NCI-H1417 (cell line): ENCODE results near the gene FOXO3.
"Not testable (repeated sequence)": the region's sequence is repeated elsewhere in the genome, so short reads cannot be mapped to it uniquely, and the experiment has no call there.

Experiments
- DNase-seq, 3 experiments: peaks; one replicate each; lab custom pipeline; 2025; lab: John Stamatoyannopoulos, UW

The FOXO3 gene

DNA sequence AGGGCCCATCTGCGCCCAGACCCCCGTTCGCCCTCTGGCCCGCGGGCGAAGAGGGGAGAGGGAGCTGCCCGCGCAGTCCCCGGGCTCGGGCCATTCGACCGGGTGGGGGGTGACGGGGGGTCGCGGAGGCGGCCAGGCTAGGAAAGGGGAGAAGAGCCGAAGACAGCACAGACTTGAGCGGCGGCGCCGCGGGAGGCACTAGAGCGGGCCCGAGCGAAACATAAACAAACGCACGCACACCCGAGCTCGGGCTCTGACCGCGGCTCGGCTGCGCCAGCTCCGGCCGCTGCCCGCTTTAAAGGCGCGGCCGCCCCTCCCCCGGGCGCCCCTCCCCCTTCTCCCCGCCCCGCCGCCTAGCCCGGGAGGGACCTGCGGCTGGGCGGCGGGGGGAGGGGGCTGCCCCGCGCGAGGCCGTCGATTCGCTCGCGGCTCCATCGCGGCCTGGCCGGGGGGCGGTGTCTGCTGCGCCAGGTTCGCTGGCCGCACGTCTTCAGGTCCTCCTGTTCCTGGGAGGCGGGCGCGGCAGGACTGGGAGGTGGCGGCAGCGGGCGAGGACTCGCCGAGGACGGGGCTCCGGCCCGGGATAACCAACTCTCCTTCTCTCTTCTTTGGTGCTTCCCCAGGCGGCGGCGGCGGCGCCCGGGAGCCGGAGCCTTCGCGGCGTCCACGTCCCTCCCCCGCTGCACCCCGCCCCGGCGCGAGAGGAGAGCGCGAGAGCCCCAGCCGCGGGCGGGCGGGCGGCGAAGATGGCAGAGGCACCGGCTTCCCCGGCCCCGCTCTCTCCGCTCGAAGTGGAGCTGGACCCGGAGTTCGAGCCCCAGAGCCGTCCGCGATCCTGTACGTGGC, at the start of gene FOXO3:
Gene FOXO3, plus strand, starts transcription at position 455 of the 846 bp plus-strand sequence. Its CDS starts 292 bp downstream, at position 747.
- DNase-seq = peak; percentile 79 to 93 (median 91)

DNA sequence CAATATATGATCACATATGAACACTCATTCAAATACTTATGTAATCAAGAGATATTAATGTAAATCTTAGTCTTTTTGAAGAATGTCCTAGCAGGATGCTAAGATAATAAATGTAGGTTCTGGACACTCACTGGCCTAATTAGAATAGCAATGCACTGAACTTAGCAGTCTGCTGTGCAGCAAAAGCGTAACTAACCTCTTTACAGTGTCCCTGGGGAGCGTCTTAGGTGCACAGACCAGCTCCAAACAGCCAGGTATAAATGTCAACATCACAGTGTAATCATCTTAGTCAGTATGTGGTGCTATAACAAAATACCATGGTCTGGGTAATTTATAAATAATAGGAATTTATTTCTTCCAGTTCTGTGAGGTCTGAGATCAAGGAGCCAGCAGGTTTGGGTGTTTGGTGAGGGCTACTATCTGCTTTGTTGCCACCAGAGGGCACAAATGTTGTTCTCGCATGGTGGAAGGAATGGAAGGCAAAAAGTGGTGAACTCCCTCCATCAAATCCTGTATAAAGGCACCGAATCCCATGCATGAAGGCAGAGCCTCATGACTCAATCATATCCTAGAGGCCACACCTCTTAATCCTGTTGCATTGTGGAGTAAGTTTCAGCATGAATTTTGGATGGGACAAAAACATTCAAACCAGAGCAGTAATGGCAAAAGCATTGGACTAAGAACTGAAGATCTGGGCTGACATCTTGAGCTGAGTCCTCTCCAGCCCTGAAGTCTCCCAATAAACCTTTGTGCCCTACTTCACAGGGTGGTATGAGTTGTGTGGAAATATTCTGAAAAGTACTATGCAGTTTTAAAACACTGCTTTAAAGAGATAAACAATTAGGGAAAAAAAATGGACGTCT, 41.8 kb upstream of the FOXO3 start:
- peak in 1 of 3 experiments; percentile 36 for DNase-seq

DNA sequence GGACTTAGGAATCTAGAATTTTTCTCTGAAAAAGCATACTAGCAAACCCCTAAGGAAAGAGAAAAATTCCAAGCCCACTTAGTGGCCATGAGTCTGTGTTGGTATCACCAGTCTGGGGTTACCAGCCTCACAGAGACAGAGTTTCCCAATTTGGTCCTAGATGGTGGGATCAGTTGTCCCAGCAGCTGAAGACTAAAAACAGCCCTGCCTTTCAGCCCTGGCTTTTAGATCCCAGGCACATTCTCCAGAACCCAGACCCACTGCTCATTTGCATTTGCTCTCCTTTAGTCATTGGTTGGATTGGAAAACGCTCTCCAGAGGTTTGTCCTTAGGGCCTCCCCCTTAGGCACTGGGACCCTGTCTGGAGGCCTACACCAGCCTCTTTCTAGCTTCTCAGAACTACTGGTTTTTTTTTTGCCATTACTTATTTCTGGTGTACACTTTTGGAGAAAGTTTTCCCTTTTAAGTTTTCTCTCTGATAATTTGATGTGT, 39.1 kb upstream of the FOXO3 start:
- no peak for DNase-seq

DNA sequence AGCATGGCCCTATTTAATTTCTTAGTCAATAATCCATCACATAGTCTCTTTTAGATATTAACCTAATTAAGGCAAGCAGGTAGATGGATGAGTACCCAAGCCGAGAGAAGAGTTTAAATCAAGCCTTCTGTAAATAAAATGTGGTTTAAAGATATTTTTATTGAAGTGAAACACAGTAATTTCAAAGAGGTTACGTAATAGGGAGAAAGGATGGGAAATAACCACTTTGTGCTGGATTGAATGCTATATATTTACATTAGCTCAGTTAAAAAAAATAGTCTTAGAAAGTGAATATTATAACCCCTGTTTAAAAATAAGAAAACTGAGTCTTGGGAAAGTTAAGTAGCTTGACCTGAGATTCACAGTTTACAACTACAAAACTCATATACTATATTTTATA, 37.0 kb upstream of the FOXO3 start:
- DNase-seq = no peak

DNA sequence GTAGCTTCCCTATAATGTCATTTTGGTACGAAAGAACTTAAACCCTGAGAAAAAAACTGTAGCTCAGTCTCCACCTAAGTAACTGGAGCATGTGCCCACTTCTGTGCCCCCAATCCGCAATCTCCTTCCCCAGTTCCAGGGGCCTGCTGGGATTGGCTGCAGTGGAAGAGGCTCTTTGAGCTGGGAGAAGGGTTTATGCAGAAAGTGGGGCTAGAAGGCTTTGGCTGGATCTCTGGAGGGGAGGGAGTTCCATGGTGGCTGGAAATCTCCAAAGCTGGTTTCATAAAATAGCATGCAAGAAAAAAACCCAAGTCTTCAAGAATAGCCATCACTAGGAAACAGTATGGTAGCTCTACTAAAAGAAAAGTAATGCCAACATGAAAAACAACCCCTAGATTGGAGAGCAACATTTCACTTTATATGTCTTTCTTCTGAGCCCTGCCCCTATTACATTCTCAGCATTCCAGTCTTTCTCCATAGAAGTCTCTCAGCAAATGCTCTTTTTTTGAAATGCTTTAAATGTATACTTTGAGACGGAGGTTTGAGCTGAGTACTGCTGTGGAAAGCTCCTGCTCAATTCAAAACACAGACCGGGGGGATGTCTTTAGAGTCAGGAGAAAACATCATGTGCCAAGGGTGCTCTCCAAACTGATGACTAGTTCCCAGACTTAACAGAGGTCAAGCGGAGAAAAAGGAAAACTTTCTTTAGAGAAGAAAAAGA, 36.0 kb upstream of the FOXO3 start:
- DNase-seq = no peak

DNA sequence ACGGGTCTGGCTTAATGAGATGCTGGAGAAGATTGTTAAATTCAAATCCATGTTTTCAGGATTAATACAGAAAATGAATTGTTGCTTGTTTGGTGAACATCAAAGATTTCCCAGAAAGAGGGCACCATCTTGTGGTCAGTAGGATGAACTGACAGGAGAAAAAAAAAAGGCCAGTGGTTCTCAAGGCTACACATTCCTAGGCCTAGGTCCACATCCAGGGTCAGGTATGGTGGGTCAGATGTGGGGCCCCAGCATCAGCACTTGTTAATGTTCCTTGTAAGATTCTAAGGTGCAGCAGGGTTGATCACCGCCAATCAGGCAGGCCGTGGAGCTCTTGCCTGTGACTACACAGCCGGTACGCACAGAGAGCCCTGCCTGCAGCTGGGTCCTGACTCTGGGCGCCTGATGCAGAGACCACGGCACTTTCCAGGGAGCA, 34.0 kb upstream of the FOXO3 start:
- DNase-seq = peak; percentile 17 to 64 (median 50)

DNA sequence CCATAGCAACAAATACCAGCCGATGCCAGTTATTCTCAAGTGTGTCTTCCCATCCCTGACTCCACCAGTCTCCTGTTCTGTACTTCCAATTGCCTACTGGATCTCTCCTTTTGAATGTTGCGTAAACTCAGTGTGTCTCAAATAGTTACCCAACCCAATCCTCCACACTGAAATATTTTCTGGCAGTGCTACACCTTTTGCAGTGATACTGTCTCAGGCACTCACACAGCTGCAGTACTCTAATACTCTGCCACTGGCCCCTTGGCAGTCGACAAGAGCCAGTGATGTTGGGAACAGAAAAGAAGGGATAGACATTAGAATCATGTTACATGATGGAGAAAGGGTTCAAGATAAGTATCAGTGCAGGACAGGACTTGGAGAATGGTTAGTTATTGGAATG, 31.8 kb upstream of the FOXO3 start:
- no peak for DNase-seq

DNA sequence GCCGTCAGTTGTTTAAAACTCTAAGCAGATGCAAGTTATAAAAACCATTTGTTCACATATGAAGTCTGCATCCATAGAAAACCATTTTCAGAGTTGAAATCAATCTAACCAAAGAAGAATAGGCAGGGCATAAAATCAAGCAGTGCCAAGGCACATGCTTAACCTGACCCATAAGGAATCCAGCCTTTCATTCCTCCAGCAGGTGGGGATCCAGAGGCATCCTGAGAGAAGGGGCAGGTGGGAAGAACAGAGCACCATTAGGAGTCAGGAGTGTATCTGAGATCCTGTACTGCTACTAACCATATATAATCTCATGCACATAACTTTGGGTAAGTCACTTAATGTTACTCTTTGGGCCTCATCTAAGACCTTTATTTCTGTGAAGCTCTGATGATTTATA, 29.4 kb upstream of the FOXO3 start:
- peak in 1 of 3 experiments; percentile 11 for DNase-seq

DNA sequence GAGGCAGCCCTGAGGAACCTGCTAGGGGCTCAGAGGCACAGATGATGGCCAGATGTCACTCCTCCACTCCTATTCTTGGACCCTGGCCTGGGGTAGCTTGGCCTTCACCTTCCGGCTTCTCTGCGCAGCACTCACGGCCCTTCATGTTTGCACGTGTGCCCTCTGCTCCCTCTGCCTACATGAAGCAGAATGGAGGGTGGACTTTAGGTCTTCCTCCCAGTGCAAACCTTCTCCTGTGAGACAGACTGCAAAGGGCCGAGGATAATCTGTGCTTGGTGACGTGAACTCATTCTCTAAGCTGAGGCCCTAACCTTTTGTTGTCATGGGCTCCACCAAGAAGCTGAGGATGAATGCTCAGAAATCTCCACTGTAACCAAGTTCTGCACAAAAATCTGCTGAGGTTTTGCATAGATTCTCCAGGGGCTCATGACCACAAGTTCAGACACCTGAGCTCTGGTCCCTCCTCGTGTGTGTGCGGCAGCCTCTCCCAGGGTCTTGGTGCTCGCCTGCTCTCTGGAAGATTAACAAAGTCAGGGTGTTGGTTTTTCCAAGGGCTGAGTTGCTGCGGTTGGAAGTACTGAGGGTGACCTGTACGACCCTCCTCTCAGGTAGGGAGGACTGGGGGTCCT, 25.5 kb upstream of the FOXO3 start:
- no peak for DNase-seq

DNA sequence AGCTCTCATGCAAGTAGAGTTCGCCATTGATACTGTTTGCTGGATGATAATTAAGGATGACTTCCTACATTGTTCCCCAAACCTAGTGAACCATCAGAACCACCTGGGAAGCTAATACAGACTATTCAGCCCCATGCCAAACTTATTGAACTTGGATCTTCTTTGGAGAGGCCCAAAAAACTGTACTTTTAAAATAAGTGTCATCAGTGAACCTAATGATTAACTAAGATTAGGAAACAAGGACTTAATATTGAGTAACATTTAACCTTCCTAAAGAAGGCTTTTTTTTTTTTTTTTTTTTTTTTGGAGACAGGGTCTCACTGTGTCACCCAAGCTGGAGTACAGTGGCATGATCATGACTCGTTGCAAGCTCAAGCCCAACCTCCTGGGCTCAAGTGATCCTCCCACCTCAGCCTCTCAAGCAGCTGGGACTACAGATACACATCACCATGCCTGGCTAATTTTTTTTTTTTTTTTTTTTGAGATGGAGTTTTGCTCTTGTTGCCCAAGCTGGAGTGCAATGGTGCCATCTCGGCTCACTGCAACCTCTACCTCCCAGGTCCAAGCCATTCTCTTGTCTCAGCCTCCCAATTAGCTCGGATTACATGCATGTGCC, 24.7 kb upstream of the FOXO3 start:
- not testable (repeated sequence) for DNase-seq

DNA sequence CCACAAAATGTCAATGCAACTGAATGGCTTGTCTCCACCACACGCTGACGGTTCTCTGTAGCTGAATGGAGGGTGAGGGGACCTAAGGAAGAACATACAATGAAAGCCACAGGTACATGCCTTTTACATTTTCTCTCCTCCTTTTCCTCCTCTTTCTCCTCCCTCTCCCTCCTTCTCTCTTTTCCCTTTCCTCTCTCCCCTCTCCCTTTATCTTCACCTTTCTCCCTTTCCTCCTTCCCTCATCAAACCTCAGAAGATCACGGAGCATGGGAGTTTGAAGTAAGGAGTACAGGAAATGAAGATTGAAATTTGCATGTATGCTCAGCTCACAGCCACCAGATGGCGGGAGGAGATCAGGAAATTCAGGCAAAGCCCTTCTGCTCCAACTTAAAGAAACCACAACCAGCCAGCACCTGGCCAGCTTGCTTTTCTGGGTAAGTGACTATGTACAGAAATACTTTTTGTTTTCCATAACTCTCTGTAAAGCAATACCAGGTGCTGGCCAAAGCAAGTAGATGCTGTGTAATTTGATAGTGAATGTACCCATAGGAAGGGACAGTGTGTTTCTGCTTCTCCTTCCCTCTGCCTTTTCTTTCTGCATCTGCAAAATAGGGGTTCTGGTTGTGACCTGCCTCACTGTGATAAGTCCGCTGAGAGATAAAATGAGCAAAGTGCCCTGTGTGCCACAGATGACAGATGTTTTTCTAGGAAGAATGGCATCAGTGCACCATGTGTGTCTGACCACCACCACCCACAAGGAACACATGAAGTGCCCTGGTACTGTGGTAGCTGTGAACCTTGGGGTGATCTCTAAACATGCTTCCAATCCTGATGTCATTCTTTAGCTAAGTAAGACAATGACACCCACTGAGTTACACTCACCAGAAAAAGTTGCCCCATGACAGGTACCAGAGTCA, 18.6 kb upstream of the FOXO3 start:
- DNase-seq = peak; percentile 67 to 89 (median 79)

DNA sequence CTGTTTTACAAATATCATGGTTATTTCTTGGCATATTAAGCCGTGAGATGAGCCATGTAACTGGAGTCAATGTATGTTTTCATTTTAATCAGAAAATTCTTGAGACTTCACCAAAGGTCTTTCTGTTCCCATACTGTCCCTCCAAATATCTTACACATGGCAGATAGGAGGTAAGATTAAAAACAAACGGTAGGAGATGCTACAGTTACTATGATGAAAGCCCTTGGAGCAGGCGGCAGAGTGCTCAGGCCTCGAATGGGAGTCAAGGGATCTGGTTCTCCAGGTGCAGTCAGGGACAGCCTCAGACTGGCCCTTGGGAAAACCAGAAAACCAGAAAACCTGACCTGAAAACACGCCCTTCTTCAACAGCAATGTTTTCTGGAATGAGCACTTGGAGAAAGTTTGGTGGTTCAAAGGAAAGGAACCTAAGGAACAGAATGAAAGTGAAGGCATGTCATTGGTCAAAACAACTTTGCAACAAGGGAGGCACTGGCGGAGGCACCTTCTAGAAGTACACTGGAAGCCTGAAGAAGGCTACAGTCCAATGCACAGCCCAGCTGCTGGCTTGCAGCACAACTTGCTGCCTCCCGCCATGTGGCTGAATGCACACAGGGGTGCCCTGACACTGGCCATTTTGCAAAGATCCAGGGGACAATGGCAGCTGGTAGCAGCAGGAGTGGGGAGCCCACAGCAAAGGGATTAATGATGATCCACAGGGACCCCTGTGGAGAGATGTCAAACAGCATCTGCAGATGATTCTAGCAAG, 17.4 kb upstream of the FOXO3 start:
- DNase-seq = peak in 1 of 3 experiments; percentile 19

DNA sequence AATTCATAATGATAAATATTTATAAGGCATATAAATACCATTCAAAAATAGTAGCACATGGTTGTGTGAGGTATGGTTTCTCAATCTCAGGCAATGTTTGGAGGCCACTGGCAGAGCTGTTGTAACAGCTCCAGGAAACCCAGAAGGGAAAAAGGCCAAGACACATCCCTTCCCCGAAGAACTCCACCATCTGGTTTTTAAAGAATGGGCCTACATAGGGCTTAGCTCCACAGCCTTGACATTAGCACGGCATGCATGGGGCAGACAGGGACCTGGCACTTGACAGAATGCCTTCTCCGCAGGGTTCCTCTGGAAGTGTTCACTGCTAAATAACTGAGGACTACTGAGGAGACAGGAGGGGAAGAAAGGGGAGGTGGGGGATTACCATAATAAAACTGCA, 16.1 kb upstream of the FOXO3 start:
- no peak for DNase-seq

DNA sequence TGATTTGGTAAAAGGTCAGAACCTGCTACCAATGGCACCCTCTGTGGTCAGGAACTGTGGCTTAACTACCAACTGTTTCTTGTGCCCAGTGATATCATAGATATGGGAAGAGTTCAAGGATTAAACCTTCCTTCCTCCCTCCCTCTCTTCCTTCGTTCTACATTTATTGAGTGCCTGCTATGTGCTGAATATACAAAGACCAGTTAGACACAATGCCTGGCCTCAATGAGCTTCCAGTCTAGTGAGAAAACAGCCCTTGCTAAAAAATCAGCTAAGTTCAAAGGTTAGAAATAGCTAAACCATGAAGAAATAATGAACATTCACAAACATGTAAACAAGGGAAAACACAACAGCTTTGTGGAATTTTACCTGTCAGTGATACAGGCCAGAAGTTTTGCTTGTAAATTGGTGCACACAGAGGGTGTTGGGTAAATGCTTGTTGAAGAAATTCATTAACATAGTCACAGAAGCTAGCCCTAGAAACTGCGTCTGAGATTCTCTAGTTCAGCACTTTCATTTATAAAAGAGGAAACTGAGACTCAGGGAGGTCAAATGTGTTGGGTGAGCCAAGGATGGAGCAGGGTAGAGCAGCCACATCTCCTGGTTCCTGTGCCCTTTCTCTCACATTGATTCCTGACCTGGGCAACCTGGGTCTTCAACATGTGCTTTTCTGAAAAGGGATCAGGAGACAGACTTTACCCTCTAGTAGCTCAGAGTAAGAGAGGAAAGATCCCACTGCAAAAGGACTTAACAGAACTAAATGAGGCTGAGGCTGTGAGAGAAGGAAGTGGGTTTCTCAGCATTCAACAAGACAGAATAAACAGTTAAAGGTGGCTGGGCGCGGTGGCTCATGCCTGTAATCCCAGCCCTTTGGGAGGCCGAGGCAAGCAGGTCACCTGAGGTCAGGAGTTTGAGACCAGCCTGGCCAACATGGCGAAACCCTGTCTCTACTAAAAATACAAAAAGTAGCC, 14.4 kb upstream of the FOXO3 start:
- no peak for DNase-seq

DNA sequence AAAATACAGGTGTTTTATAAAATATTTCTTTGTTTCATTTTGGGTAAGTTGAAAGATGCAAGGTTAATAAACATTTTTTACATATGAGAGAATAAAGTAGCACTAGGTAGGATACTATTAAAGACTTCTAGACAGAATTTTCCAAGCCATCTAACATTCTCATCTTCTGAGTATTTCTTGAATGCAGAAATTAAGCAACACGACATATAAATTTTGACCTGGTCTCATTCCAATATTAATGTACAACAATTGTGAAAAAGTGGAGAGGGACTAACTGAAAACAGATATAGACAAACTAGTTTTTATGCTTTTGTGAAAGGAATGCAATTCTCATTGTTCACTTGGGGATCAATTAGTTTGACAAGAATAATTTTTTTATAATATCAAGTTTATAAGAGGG, 11.5 kb upstream of the FOXO3 start:
- no peak for DNase-seq

DNA sequence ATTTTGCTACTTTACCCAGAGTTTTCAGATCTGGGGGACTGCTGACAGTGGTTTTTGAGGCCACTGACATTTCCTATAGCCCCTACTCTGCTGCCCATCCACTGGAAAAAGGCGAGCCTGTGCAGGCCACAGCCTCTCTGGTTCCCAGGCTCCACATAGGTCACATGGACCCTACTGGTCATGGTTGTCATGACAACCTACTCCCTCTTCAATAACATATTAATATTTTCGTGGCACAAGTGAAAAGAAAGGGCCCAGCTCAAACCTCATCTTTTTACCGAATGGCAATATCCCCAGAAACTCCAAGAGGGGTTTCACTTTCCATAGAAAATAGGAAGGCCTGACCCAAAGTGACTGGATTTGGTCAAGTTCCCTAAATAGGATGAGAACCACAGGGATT, 11.0 kb upstream of the FOXO3 start:
- no peak for DNase-seq

DNA sequence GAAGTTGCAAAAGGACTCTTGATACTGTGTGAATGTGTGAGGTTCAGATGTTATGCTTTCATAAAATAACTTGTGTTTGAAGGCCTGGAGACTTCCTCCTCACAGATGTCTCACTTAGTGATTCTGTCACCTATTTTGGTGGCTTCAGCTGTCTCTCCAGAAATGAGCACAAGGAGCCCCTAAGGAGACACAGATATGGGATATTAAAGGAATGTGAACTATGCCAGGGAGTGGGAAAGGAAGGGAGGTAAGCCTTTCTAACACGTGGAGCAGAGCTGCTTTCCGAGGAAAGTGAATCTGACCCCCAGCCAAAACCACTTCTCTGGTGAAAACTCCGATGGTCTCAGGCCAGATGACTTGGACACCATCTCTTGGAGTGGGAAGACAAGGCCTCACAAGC, 10.5 kb upstream of the FOXO3 start:
- no peak for DNase-seq
